GM12878 (cell line): ENCODE data around the gene GFRA1. TPM values are rescaled to one million over a fixed set of nuclear protein-coding genes. Genes with fewer than 3 reads are reported as not detected.

Experiments
- ATAC-seq: fragments of 200-7000 bp; cut with Tn5 transposase; 3 replicates; pipeline ENCODE4 v1.9.1; 2020; ENCODE audit warnings: mild to moderate bottlenecking, moderate library complexity
- BruUV-seq: library from RNA; stranded (reverse); fragments of 400-500 nt; replicated peaks from 2 replicates; lab custom pipeline; 2021; lab: Mats Ljungman, UMichigan
- CTCF ChIA-PET: fragments of 300-600 bp; sonication (Branson Sonifier 250); formaldehyde crosslinking; extraction: SDS; loops from one replicate; lab custom pipeline; 2021; ENCODE audit warnings: inconsistent platforms; lab: Yijun Ruan, JAX
- POLR2A ChIA-PET: fragments of 350-600 bp; formaldehyde crosslinking; extraction: SDS; loops from one replicate; lab custom pipeline; 2021; ENCODE audit warnings: inconsistent platforms; lab: Charles Lee
- RAD21 ChIA-PET: fragments of 300-600 bp; sonication (Branson Sonifier 250); formaldehyde crosslinking; loops from one replicate; lab custom pipeline; 2023; ENCODE audit warnings: antibody characterized with exemption; ENCODE audit not compliant: unreplicated experiment; lab: Charles Lee
- SMC1A ChIA-PET: fragments of 300-600 bp; sonication (Branson Sonifier 250); formaldehyde crosslinking; loops from one replicate; lab custom pipeline; 2023; ENCODE audit not compliant: unreplicated experiment, uncharacterized antibody; lab: Charles Lee
- DNase-seq: peaks from one replicate; pipeline ENCODE4 v3.0.0-alpha.2; 2011; ENCODE audit warnings: low read depth, low spot score
- FAIRE-seq: peaks from 3 replicates; lab custom pipeline; 2011; peaks lifted over from hg19 to GRCh38; lab: Jason Lieb, UNC
- H2AFZ ChIP-seq: 2 replicates; pipeline ENCODE4 v1.6.0; 2011; ENCODE audit warnings: low read depth, low read length, control low read depth; ENCODE audit not compliant: control insufficient read depth
- H3K27ac ChIP-seq: 2 replicates; pipeline ENCODE4 v1.5.1; 2011; ENCODE audit warnings: control low read depth; ENCODE audit not compliant: control insufficient read depth, insufficient read depth
- H3K27me3 ChIP-seq, 2 experiments: replicated peaks in 1 of 2; 2 replicates each; pipeline versions ENCODE4 v1.6.0 to v1.6.1; 2011; ENCODE audit warnings: low read length in 1 of 2; ENCODE audit not compliant: control insufficient read depth in 2 of 2, insufficient read depth in 2 of 2
- H3K36me3 ChIP-seq, 2 experiments: 2 replicates each; pipeline ENCODE4 v1.5.1; 2011; ENCODE audit warnings: low read length in 1 of 2; ENCODE audit not compliant: control insufficient read depth in 2 of 2, insufficient read depth in 2 of 2
- H3K4me1 ChIP-seq: 2 replicates; pipeline ENCODE4 v1.6.1; 2011; ENCODE audit warnings: mild to moderate bottlenecking, low read length, moderate library complexity, mixed read lengths; ENCODE audit not compliant: control insufficient read depth, insufficient read depth
- H3K4me2 ChIP-seq: 2 replicates; pipeline ENCODE4 v1.6.0; 2011; ENCODE audit warnings: control low read depth; ENCODE audit not compliant: control insufficient read depth, insufficient read depth
- H3K4me3 ChIP-seq: fragments of 200-600 bp; sonication (generic); 2 replicates; pipeline ENCODE4 v1.5.1; 2016
- H3K79me2 ChIP-seq: 2 replicates; pipeline ENCODE4 v1.6.0; 2011; ENCODE audit warnings: low read length; ENCODE audit not compliant: control insufficient read depth, insufficient read depth
- H3K9ac ChIP-seq: 2 replicates; pipeline ENCODE4 v1.8.0; 2011; ENCODE audit warnings: low read length, control low read depth, mixed read lengths; ENCODE audit not compliant: control insufficient read depth, insufficient read depth
- H3K9me3 ChIP-seq: replicated peaks from 3 replicates; pipeline ENCODE4 v1.5.1; 2011; ENCODE audit warnings: mild to moderate bottlenecking, low read length; ENCODE audit not compliant: control insufficient read depth, insufficient read depth
- H4K20me1 ChIP-seq: 2 replicates; pipeline ENCODE4 v1.6.0; 2011; ENCODE audit not compliant: control insufficient read depth, insufficient read depth
- CHD2 ChIP-seq: IDR thresholded peaks from 2 replicates; pipeline ENCODE4 v1.6.1; 2011; ENCODE audit warnings: low read depth, low read length, improper control_type of control experiment, borderline replicate concordance
- CREM ChIP-seq: IDR thresholded peaks from 2 replicates; pipeline ENCODE4 v1.6.1; 2014; ENCODE audit warnings: antibody characterized with exemption, low read depth
- GABPA ChIP-seq: IDR thresholded peaks from 2 replicates; pipeline ENCODE4 v1.6.1; 2014; ENCODE audit warnings: antibody characterized with exemption, low read depth, mild to moderate bottlenecking, inconsistent platforms
- HSF1 ChIP-seq: fragments of 150-350 bp; IDR thresholded peaks from 2 replicates; pipeline ENCODE4 v1.6.1; 2014; ENCODE audit warnings: mild to moderate bottlenecking, low read depth, low read length
- JUNB ChIP-seq: IDR thresholded peaks from 2 replicates; pipeline ENCODE4 v1.6.1; 2016; ENCODE audit warnings: antibody characterized with exemption, mild to moderate bottlenecking
- LARP7 ChIP-seq: fragments of 450-650 bp; IDR thresholded peaks from 2 replicates; pipeline ENCODE4 v1.6.1; 2017; ENCODE audit warnings: mild to moderate bottlenecking
- NR2C2 ChIP-seq: IDR thresholded peaks from 2 replicates; pipeline ENCODE4 v1.6.1; 2011; ENCODE audit warnings: borderline replicate concordance, low read depth; ENCODE audit not compliant: control insufficient read depth, insufficient read length
- PAX8 ChIP-seq: fragments of 450-650 bp; IDR thresholded peaks from 2 replicates; pipeline ENCODE4 v1.6.1; 2017; ENCODE audit warnings: mild to moderate bottlenecking, moderate library complexity
- SREBF2 ChIP-seq: IDR thresholded peaks from 2 replicates; pipeline ENCODE4 v1.6.1; 2012; ENCODE audit warnings: mild to moderate bottlenecking, low read length
- SUZ12 ChIP-seq: fragments of 200-600 bp; sonication (generic); IDR thresholded peaks from one replicate; pipeline ENCODE4 v1.6.1; 2018; ENCODE audit warnings: antibody characterized with exemption, mild to moderate bottlenecking; ENCODE audit not compliant: unreplicated experiment
- USF1 ChIP-seq: IDR thresholded peaks from 2 replicates; pipeline ENCODE4 v1.6.1; 2011; ENCODE audit warnings: borderline replicate concordance, low read depth, mild to moderate bottlenecking, moderate library complexity, mixed read lengths, low read length; ENCODE audit not compliant: insufficient read depth; ENCODE audit errors: extremely low read length
- ZBTB33 ChIP-seq: fragments of 450-650 bp; IDR thresholded peaks from 2 replicates; pipeline ENCODE4 v1.6.1; 2017; ENCODE audit warnings: mild to moderate bottlenecking
- WGBS: methylation state at CpG from one replicate; pipeline ENCODE4 v1.1.6; 2016; ENCODE audit warnings: low lambda C conversion rate; ENCODE audit not compliant: insufficient replicate concordance, insufficient coverage; ENCODE audit errors: missing lambda C conversion rate; 5-methylcytosine and 5-hydroxymethylcytosine counted together
- in situ Hi-C: fragments of 300-500 bp; cut with MboI; formaldehyde crosslinking; loops from 9 replicates; pipeline ENCODE4 v1.14.3; 2018; ENCODE audit warnings: mixed read lengths
- intact Hi-C: fragments of 100-400 bp; cut with micrococcal nuclease; formaldehyde crosslinking; loops from one replicate; pipeline ENCODE4 v1.14.2; 2022; ENCODE audit not compliant: unreplicated experiment
- polyA plus RNA-seq, 11 experiments: library from polyadenylated mRNA; depleted of rRNA in 4 of 11; unstranded in 6 of 11; stranded (reverse) in 5 of 11; fragments of >200 nt; fragmentation: Nextera tagmentation in 4 of 11; fragmentation: Illumina TruSeq in 1 of 11; extraction: Ambion mirVana in 4 of 11; extraction: Trizol in 1 of 11; gene quantifications; 1 replicate in 1 of 11; 2 replicates in 10 of 11; pipeline versions ENCODE4 v1.2.1 to v1.2.3, GENCODE V29; 2011 to 2016; ENCODE audit warnings: inconsistent platforms in 2 of 11, missing spikeins in 2 of 11, low read depth in 1 of 11
- total RNA-seq, 4 experiments: library from RNA; depleted of rRNA in 3 of 4; stranded (reverse); fragments of >200 nt in 3 of 4; fragmentation: Illumina TruSeq in 1 of 4; extraction: Trizol in 1 of 4; gene quantifications; 2 replicates each; pipeline versions ENCODE4 v1.2.1 to v1.2.3, GENCODE V29; 2013 to 2021

The GFRA1 gene
- total and polyA plus RNA-seq, 10 of the 15 experiments (the other 5 are each of a cell fraction or from before 2014, with no cell fraction given), result 0.05 to 0.19 TPM; not detected in 8

- ChIA-PET CTCF (no interaction called here), SMC1A (no interaction called here), RAD21 (no interaction called here), POLR2A (no interaction called here)
- no TSS peak for BruUV-seq
- Histone ChIP-seq H3K9me3 (no peaks in the 10 kb centered on the region), H3K4me3 (no peak overlapping the region), H3K27ac (no peak overlapping the region), H4K20me1 (no peaks in the 10 kb centered on the region), H3K36me3 (no peaks in the 10 kb centered on the region), H3K9ac (no peak overlapping the region), H3K27me3 (peaks cover 0 to 1% of the 10 kb centered on the region in 2 experiments; a peak in 2 of 4 replicates), H3K4me2 (no peak overlapping the region), H3K79me2 (no peaks in the 10 kb centered on the region), H3K4me1 (no peaks in the 10 kb centered on the region), H2AFZ (no peak overlapping the region)
- 0% methylated on average over 4 of the region's 5 CpGs for WGBS
- intact Hi-C loops, result no loop called here
- in situ Hi-C loops, result no loop called here
- DNase-seq (no peak), FAIRE-seq (no peak), ATAC-seq (no peak)
- no peak for TF ChIP-seq PAX8
- TF ChIP-seq HSF1, result no peak
- TF ChIP-seq LARP7, result no peak
These were observed 202.2 kb downstream of the GFRA1 start for GRCh38 chr10:116070743-116071320.

GRCh38 chr10:116069856-116070255, 203.2 kb downstream of the GFRA1 start:
- Histone ChIP-seq H3K4me2 (no peak overlapping the region), H3K4me1 (no peaks in the 10 kb centered on the region), H3K36me3 (no peaks in the 10 kb centered on the region), H3K4me3 (no peak overlapping the region), H2AFZ (no peak overlapping the region), H3K79me2 (no peaks in the 10 kb centered on the region), H3K9ac (no peak overlapping the region), H4K20me1 (no peaks in the 10 kb centered on the region), H3K9me3 (no peaks in the 10 kb centered on the region), H3K27me3 (peaks cover 0 to 1% of the 10 kb centered on the region in 2 experiments; a peak in 2 of 4 replicates), H3K27ac (no peak overlapping the region)
- intact Hi-C loops (no loop called here), in situ Hi-C loops (no loop called here)
- TF ChIP-seq GABPA (no peak), CREM (no peak), CHD2 (no peak), SUZ12 (no peak), NR2C2 (no peak), USF1 (no peak), SREBF2 (no peak), ZBTB33 (no peak), JUNB (no peak)
- BruUV-seq, result no TSS peak
- POLR2A ChIA-PET, result no interaction called here
- no peak for DNase-seq
- no peak for ATAC-seq
- SMC1A ChIA-PET, result no interaction called here
- RAD21 ChIA-PET, result no interaction called here
- WGBS, result 13% methylated on average over 5 of the region's 5 CpGs
- CTCF ChIA-PET, result no interaction called here
- no peak for FAIRE-seq
